ENCODE data around the gene NELFB. TPM values are rescaled to one million over a fixed set of nuclear protein-coding genes. Genes with fewer than 3 reads are reported as not detected.
A peak's percentile ranks its signal among the peaks of the same experiment; 100 is the strongest.

NELFB gene
- total and polyA plus RNA-seq, 2 of the 4 experiments (the other 2 are of a cell fraction): 36.9 to 66.0 TPM

DNA sequence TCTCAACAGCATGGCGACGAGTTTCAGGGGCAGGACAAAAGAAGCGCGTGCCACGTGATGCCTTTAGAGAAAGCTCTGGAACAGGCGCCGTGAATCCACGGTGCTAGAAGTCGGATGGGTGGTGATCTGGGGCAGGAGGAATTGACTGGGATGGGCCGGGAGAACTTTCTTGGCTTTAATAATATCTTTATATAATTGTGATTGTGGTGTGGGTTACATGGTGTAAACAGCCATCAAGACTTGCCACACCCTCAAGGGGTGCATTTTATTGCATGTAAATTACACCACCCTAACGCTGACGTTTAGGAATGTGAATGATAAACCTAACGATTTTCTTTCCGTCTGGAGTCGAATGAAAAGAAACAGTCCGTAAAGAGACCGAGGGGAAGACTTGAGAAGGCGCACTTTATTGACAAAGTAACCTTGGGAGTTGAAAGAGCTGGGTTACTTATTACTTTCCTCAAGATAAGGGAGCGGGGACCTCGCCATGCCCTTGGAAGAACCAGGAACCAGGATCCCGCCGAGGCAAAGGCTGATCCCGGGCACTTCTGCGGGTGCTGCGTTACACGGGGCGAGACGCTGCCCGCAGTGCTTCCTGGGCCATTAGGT, 38.5 kb downstream of the NELFB start:
- no TSS peak for BruUV-seq (replicated peaks)
- ATAC-seq (ENCODE audit: low read depth): no peak
- H3K9me3 ChIP-seq (ENCODE audit: control insufficient read depth, insufficient read depth, low read length): peaks cover 5% of the 10 kb centered on the region; the same call in 1 of the 2 replicates
- H3K9ac ChIP-seq (ENCODE audit: low read depth, low read length): no peak overlapping the region
- CTCF ChIA-PET: no interaction called here
- no peak for DNase-seq
- no peak overlapping the region for H3K4ac ChIP-seq (ENCODE audit: low read depth, low read length)
- 35% methylated on average over 4 of the region's 29 CpGs; no CpG with 5 or more reads in 1 of the 2 experiments for WGBS, 2 experiments (ENCODE audit: extremely low coverage in 2 of 2, insufficient read length in 1 of 2)
- peaks cover 21% of the 10 kb centered on the region for H3K27me3 ChIP-seq (ENCODE audit: control insufficient read depth, insufficient read depth, low read length)
- H3K4me3 ChIP-seq (ENCODE audit: insufficient read depth, low read depth, low read length): no peak overlapping the region
- H3K18ac ChIP-seq (ENCODE audit: low read depth, low read length): no peak overlapping the region
- no peaks in the 10 kb centered on the region for H3K36me3 ChIP-seq (ENCODE audit: control insufficient read depth, insufficient read depth, low read length)
- no peak overlapping the region for H4K5ac ChIP-seq (ENCODE audit: low read depth, low read length)
- H2BK120ac ChIP-seq (ENCODE audit: low read depth, low read length): no peak overlapping the region
- H4K20me1 ChIP-seq (ENCODE audit: insufficient read depth, low read length): no peaks in the 10 kb centered on the region
- peak overlapping the region in 1 of 2 experiments; percentile 34; a peak in 1 of 4 replicates for H4K8ac ChIP-seq (ENCODE audit: low read depth in 2 of 2, low read length in 2 of 2)
- dilution Hi-C loops (cut with HindIII; ENCODE audit: low sequenced_read_pairs, unreplicated experiment) (no loop called here), in situ Hi-C loops (cut with MboI; ENCODE audit: low sequenced_read_pairs) (loop anchor here (5.0 kb wide), 2 partner anchors 109 to 234 kb away; no protein-coding TSS in a partner anchor), intact Hi-C loops (cut with micrococcal nuclease) (loop anchor here (2.0 to 5.0 kb wide), 2 partner anchors 151 to 234 kb away; no protein-coding TSS in a partner anchor)
- no peak overlapping the region for H2AK9ac ChIP-seq (replicated peaks; ENCODE audit: low read depth, low read length, poor library complexity)
- no peak overlapping the region for H2BK15ac ChIP-seq (ENCODE audit: low read depth, low read length)
- H3K9me1 ChIP-seq (ENCODE audit: insufficient read depth, low read length): no peaks in the 10 kb centered on the region
- no peak overlapping the region for H4K91ac ChIP-seq (ENCODE audit: insufficient read depth, low read depth, low read length)
- H3K4me1 ChIP-seq (ENCODE audit: control insufficient read depth, insufficient read depth, low read length): no peaks in the 10 kb centered on the region
- POLR2A ChIA-PET (ENCODE audit: unreplicated experiment): no interaction called here
- H3K79me1 ChIP-seq (ENCODE audit: low read depth in 1 of 2, low read length in 2 of 2): no peaks in the 10 kb centered on the region
- no peak overlapping the region for H3K14ac ChIP-seq (replicated peaks; ENCODE audit: low read depth, low read length)
- no peak overlapping the region for H2AK5ac ChIP-seq (ENCODE audit: low read depth, low read length)
- no peak overlapping the region for H3K23ac ChIP-seq (ENCODE audit: low read depth, low read length)
- no peak overlapping the region for H2BK5ac ChIP-seq (ENCODE audit: low read depth, low read length, poor library complexity, severe bottlenecking)
- no peak overlapping the region for H3K56ac ChIP-seq (ENCODE audit: extremely low read depth, insufficient read depth, low read length)
- no peak overlapping the region for H3K4me2 ChIP-seq (ENCODE audit: low read depth, low read length)
- peak overlapping the region; percentile 75 for H2AFZ ChIP-seq (replicated peaks; ENCODE audit: low read length, poor library complexity)
- no peak overlapping the region for H3K27ac ChIP-seq (ENCODE audit: insufficient read depth, low read length)
- TF ChIP-seq POLR2A (IDR thresholded peaks at IDR 0.05; ENCODE audit: low read depth, low read length) (no peak), CEBPB (IDR thresholded peaks at IDR 0.05; ENCODE audit: low read depth, low read length) (peak; percentile 1; the same call in 1 of the 2 replicates)
- H2BK20ac ChIP-seq (ENCODE audit: low read depth, low read length): no peak overlapping the region; the same call in 1 of the 2 replicates

Data from IMR-90 (cell line).